ENCODE measurements around the gene MRPS7.

Gene MRPS7

GRCh38 chr17:75307957-75308731 lies 46.5 kb downstream of the MRPS7 start:
- no peak for DNase-seq (ENCODE audit: low read depth in 2 of 2, low spot score in 1 of 2)

- no peak for DNase-seq (ENCODE audit: low read depth in 2 of 2, low spot score in 1 of 2)
Observed at GRCh38 chr17:75308732-75309629, 47.3 kb downstream of the MRPS7 start.

- no peak for DNase-seq (ENCODE audit: low read depth in 2 of 2, low spot score in 1 of 2)
Observed at GRCh38 chr17:75313941-75314551, 52.4 kb downstream of the MRPS7 start.

DNA sequence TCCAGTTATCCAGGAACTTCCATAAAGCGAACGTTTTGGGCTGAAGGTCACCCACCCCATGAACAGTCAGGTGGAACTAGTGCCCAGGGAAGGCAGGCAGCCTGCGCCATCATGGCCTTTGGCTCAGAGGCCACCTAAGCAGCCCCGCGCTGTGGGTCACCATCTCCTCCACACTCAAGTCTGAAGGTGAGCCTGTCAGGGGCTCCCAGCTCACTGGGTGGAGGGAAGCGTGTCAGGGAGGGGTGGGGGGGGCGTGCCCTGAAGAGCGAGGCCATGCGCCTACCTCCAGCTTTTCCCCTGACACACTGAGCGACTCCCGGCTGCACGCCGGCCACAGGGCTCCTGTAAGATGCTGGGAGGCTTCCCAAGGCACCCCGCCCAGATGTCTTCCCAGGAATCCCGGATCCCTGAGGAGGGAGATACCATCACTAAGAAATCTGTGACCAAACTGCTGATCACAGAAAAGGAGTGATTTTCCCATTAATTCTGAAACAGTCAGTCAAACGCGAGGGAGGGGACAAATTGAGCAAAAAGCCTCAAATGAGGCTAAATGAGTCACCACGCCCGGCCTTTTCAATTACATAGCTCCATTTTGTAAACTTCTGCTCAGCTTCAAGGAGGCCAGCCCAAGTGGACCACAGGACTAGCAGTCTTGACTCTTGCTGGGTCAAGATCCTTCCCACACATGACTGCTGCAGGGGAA lies 54.0 kb downstream of the MRPS7 start:
- no peak for DNase-seq (ENCODE audit: low read depth in 2 of 2, low spot score in 1 of 2)
